Raji (cell line): ENCODE measurements around the gene EIF2B2.

Source experiments
- POLR2A ChIP-seq: IDR thresholded peaks from 2 replicates; pipeline ENCODE4 v1.6.1; 2011; ENCODE audit warnings: low read depth, low read length, control low read depth; ENCODE audit not compliant: insufficient read depth

EIF2B2 gene

DNA sequence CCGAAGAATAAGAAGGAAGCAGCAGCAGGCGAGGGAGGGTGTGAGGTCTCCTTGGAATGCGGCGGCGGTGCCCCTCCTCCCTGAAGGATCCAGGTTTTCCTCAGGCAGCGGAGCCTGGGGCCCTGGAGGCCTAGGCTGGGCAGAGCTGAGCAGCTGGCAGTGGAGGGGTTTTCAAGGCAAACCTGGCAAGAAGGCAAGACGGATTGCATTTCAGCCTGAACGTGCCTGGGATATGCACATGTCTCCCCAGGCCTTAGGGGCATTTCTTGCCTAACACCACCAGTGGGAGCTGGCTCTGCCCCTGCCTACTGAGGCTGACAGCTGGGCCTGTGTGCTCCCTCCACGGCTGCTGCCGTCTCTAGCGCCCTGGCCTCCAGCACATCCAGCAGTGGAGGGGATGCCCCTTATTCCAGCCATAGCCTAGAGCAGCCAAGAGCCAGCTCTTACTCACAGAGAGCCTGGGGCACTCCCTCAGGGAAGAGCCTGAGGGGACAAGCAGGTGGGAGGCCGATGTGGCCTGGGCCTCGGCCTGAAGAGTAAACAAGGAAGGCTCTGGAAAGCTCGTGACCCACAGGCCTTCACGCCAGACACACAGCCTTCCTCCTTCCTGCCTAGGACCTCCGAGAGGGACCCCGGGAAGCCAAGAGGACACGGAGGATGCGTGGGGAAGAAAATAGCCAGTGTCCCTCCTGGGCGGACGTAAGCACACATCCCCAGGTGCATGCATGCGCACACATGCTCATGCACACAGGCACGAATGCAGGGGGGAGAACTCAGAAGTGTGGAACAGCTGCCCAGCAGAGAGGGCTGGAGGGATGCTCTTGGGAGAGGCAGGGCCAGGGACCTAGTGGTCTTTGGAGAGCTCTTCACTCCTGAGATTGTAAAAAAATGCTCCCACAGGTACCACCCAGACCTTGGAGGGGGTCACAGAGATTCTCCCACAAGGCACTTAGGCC lies 23.0 kb upstream of the EIF2B2 start:
- no peak for TF ChIP-seq POLR2A

DNA sequence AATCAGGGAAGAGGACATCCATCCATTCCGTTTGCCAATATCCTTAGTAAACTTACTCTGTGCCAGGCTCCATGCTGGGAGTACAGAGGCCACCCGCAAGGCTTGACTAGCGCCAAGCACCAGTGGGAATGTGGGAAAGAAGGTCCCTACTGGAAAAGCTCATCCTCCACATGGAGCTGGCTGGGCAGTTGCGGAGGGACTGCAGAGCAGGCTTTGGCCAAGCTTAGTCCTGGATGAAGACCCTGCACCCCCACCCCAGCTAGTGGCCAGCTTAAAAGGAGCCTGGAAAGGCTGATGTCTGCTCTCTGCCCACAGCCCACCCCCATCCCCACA lies 22.4 kb upstream of the EIF2B2 start:
- no peak for TF ChIP-seq POLR2A

DNA sequence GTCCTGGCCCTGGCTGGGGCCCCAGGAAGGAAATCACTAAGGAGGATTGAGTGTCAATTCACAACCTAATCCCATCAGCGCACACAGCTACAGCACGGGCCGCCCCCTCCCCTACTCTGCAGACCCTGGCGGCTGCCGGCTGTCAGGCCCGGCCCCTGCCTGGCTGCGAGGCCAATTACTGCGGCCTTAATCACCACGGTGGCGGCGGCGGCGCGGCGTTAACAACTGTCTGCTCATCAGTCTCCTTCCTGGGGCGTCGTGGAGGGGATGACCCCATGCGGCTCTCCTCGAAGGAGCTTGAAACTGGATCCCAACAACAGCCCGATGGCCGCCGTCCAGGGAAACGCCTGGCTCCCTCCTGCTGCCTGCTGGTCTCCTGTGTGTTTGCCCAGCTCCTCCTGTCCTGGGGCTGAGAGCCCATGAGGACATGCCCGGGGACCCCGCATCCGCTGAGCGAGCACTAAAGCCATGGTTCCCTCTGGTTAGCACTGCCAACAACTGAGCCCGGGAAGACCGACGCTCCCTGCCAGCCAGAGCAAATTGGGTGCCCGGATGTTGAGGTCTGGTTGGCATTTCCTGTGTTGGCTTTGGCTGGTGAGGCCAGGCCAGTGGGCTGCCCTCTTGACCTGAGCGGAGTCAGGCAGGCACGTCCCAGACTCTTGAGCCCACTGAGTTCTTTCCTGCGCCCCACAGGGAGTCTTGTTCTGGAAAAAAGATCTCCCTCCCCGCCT lies 21.8 kb upstream of the EIF2B2 start:
- no peak for TF ChIP-seq POLR2A

DNA sequence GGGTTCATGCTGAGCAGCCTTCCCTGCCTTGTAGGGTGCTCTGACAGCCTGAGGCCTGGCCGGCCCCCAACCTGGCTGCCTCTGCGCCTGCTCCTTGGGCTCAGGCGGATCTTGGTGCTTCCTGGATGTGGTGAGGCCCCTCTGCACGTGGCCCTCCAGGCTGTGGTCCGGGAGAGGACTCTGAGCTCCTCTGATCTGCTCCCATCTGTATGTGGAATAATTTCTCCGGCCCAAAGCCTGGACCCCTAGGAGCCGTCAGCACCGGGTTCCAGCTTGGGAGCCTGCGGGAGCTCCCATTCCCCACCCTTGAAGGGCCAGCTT lies 21.3 kb upstream of the EIF2B2 start:
- no peak for TF ChIP-seq POLR2A

DNA sequence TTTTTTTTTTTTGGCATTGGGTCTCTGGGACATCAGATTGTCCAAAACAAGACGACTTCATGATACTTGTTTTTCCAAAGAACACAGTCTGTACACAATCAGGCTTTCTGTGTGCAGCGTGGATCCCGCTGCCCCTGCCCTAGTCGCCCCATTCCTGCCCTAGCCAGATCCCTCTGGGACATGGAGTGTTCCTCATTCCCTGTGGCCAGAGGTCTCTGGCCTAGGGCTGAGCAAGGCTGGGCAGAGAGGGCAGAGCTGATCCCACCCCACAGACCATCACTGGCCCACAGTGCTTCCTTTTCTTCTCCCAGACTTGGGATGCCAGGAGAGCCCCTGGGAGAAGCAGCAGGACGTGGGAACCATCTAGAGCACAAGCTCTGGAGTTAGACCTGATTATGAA lies 20.9 kb upstream of the EIF2B2 start:
- no peak for TF ChIP-seq POLR2A

DNA sequence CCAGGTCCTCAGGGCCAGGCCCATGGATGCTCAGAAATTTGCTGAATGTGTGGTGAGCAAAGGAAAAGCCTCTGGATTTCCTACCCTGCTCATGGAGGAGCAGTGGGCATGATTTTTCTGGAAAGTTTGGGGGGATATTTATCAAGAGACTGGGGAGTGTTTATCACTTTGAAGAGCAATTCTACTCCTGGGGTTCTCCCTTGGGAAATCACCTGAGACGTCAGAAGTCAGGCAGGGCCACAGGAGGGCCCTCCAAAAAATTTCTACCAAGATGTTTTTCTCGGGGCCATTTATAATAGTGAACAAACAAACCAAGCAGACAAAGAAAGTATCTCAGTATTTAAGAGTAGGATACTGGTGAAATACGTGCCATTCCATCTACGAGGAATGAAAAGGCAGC lies 20.1 kb upstream of the EIF2B2 start:
- TF ChIP-seq POLR2A: no peak

DNA sequence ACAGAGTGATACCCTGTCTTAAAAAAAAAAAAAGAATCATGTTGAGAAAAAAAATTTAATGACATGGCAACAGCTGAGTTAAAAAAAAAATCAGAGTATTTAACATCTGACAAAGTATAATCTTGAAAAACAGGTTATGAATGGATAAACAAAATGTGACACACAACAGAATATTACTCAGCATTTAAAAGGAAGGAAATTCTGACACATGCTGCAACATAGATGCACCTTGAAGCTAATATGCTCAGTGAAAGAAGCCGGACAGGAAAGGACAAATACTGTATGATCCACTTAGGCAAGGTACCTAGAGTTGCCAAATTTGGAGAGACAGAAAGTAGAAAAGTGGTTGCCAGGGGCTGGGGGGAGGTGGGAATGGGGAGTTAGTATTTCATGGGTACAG lies 19.4 kb upstream of the EIF2B2 start:
- no peak for TF ChIP-seq POLR2A

DNA sequence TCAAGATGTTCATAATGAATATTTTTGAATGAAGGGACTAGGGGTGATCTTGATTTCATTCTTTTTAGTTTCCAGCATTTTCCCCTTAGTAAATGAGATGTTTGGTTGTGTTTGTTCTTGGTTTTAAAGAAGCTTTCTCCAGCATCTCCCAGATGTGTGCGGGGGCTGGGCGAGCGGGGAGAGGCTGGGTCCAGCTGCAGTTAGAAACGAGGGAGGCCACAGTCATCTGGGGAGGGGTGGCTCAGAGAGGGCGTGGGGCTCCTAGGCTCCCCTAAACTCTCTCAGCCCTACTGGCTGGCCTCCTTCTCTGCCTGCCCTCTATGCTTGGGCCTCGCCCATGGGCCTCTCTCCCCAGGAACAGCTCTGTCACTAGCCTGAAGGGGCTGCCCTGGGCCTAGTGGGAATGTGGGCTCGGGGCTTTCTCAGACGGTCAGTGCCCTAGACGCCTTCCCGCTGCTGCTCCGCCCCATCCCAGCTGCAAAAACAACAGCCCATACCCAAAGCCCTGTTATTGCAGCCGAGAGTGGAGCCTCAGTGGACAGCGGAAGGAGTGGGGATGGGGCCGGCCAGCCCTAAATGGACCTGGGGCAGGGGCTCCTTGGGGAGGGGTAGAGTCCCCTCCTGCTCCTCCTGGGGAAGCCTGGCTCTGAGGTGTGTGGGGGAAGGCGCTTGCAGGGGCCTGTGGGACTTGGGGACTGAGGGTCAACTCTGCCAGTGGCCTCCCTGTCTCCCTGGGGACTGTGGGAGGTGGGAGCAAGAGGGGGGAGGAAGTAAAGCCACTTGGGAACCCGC lies 18.3 kb upstream of the EIF2B2 start:
- no peak for TF ChIP-seq POLR2A

DNA sequence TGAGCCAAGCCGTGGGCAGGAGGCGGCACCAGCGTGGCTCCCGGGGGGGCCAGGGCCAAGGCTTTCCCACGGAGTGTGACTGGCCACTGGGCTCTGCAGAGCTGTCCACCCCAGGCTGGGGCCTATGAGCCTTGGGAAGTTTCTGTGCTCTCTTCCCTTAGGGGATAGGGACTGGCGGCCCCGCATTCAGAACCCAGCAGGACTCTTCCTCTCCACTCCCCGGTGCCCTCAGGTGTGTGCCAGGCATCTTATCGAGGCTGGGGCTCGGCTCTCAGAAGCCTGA lies 17.8 kb upstream of the EIF2B2 start:
- TF ChIP-seq POLR2A: no peak

DNA sequence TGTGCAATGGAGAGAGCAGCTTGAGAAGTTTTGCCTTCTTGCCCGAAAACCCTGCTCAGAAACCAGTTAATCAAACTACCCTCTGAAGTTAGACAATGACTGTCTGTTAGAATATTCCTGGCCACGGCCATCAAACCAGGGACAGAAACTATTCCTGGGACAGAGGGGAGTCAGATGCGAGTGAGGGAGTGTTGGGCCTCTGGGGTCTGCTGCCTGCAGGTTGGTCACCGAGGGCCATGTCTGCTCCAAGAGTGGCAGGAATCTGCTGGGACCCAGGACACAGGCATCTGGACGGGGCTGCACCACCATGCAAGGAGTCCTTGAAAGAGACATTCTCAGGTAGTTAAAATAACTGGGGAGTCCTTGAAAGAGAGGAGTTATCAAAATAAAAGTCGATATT lies 16.9 kb upstream of the EIF2B2 start:
- no peak for TF ChIP-seq POLR2A

DNA sequence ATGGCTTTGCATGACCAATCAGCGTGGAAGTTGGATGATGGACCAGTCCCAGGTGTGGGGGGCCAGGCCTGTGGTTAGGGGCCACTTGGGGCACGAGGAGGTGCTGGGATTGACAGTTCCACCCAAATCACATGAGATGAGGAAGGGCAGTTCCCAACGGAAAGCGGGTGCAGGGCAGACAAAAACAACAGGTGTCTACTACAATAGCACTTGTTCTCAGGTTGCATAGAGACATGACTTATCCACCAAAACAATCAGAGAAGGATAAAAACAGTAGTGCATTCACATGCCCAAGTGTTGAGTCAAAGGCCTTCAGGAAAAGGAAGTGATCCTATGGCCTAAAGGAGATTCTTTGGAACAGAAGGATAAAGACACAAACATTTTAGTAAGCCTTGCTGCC lies 14.6 kb upstream of the EIF2B2 start:
- TF ChIP-seq POLR2A: no peak

DNA sequence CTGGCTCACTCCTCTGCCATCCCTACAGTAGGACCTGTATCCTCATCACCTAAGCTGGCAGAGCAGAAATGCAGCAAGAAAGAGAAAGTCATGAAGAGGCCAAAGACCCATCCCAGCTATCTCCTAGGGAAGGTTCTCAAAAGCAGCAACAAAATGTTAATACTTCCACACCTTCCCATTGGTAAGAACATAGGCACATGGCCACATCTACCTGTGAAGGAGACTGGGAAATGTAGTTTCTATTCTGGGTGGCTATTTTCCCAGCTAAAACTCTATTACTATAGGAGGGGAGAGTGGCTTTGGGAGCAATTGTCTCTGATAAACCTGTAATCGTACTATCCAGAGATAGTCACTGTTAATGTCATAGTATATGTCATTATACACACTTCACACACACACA lies 13.7 kb upstream of the EIF2B2 start:
- TF ChIP-seq POLR2A: no peak

DNA sequence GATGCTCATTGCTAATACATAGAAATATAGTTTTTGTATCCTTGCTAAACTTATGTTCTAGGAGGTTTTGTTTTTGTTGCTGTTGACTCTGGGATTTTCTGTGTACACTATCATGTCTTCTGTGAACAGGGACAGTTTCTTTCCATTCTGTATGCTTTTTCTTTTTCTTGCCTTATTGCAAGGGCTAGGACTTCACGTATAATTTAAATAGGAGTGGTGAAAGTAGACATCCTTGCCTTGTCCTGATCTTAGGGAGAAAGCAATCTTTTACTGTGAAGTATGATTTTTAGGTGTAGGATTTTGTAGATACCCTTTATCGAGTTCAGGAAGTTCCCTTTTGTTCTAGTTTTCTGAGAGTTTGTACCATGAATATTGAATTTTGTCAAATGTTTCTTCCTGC lies 1.5 kb upstream of the EIF2B2 start:
- no peak for TF ChIP-seq POLR2A

DNA sequence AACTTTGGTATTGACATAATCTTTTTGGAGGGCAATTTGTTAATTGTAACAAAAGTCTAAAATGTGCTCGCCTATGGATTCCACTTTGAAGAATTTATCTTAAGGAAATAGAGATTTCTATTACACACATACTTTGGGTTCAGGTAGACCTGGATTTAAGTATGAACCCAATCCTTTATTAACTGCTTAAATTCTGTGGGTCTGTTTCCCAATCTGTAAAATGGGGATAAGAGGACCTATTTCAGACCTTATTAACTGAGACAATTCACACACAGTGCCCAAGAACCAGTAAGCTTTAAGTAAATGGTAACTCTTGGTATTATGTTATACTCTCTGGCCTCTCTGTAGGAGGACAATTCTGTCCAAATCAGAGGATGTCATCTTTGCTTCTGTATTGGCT lies 822 bp upstream of the EIF2B2 start:
- TF ChIP-seq POLR2A: no peak

DNA sequence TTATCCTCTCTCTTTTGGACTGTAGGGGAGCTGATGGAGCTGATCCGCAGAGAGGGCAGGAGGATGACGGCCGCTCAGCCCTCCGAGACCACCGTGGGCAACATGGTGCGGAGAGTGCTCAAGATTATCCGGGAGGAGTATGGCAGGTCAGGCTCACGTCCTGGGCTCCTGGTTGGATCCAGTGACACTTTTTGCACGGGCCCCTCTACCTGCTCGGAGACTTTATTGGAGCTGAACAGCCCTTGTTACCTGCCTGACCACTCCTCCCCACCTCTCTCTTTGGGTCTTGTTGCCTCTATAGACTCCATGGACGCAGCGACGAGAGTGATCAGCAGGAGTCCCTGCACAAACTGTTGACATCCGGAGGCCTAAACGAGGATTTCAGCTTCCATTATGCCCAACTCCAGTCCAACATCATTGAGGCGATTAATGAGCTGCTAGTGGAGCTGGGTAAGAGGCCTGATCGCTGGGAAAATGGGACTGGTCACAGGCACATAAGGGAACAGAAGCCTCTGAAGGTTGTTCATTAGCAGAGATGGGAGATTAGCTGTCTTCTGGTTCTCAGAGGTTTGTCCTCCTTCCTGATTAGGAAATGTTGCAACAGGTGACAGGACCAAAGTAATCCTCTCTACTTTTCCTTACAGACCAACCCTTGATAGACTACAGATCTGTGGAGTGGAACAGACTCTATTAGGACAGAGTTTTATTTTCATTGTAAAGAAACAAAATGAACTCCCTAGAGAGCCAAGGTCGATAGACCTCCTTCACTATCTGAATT lies 718 bp downstream of the EIF2B2 start:
- no peak for TF ChIP-seq POLR2A
